ENCODE data around the gene ZFPM1.

GRCh38 chr16:88487124-88487432, 34.0 kb downstream of the ZFPM1 start:
- TF ChIP-seq CTCF (IDR thresholded peaks at IDR 0.05), result no peak
- no peak for TF ChIP-seq POLR2A (IDR thresholded peaks at IDR 0.05)

All from thyroid gland (tissue), 4 donors.